Measurements from ENCODE around the gene TMEM123. TPM values are rescaled to one million over a fixed set of nuclear protein-coding genes. Genes with fewer than 3 reads are reported as not detected.

The TMEM123 gene
- total and polyA plus RNA-seq, 2 of the 8 experiments (the other 6 are each of a cell fraction or from before 2014, with no cell fraction given): 75.5 to 80.1 TPM

DNA sequence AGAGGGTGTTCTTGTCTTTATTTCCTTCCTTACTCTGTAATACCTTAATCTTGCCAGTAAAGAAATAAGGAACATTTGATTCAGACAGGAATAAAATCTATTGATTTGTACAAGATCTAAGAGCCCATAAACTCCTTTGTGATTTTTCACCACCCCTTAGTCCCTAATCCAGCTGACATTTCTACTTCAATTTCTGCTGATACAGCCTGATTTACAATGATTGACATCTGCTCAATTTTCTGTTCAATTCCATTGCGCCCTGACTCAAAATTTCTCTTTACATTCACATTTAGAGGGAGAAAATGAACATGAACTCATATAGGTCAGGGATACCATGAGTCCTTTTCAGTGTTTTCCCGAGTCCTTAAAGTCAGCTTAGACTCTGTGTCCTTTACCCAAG is 27.2 kb upstream of the TMEM123 start:
- CTCF ChIA-PET (ENCODE audit: partially characterized antibody): interaction anchor here (0.6 to 1.6 kb wide), 4 partner anchors 137 to 630 kb away, joined by 3 to 5 read pairs (median 4); partner anchors contain the start of gene DYNC2H1
- Histone ChIP-seq H3K9ac (replicated peaks in 1 of 4; ENCODE audit: extremely low read depth in 1 of 4, low read depth in 3 of 4, low read length in 3 of 4) (no peak overlapping the region), H3K14ac (ENCODE audit: insufficient read length) (no peak overlapping the region), H3K23me2 (ENCODE audit: low read depth, low read length) (no peaks in the 10 kb centered on the region), H2BK20ac (ENCODE audit: low read length) (no peak overlapping the region), H3K4ac (replicated peaks; ENCODE audit: insufficient read length, low read depth, low read length) (no peak overlapping the region), H3K79me1 (ENCODE audit: low read depth, low read length) (no peaks in the 10 kb centered on the region), H2AK5ac (ENCODE audit: low read depth, low read length) (no peak overlapping the region), H2BK120ac (replicated peaks; ENCODE audit: low read depth, low read length) (no peak overlapping the region), H4K91ac (replicated peaks; ENCODE audit: insufficient read length, low read length) (no peak overlapping the region), H3K4me2 (ENCODE audit: insufficient read depth in 1 of 2, low read depth in 2 of 2, low read length in 2 of 2) (no peak overlapping the region), H2BK5ac (ENCODE audit: low read depth, low read length) (no peak overlapping the region), H3K56ac (replicated peaks; ENCODE audit: insufficient read length, low read depth, low read length) (no peak overlapping the region), H3K36me3 (ENCODE audit: control insufficient read depth in 2 of 4, insufficient read depth in 4 of 4, low read length in 3 of 4) (no peaks in the 10 kb centered on the region), H4K5ac (ENCODE audit: insufficient read length, low read depth, low read length) (no peak overlapping the region), H3K27ac (ENCODE audit: low read depth, low read length) (no peak overlapping the region), H4K20me1 (replicated peaks in 1 of 2; ENCODE audit: control insufficient read depth in 1 of 2, insufficient read depth in 2 of 2, low read length in 2 of 2) (no peaks in the 10 kb centered on the region), H2AFZ (ENCODE audit: low read length) (no peak overlapping the region; the same call in 1 of the 2 replicates), H3K4me3 (ENCODE audit: extremely low read depth in 1 of 4, insufficient read depth in 2 of 4, low read depth in 3 of 4, low read length in 4 of 4) (no peak overlapping the region), H3K4me1 (replicated peaks in 1 of 4; ENCODE audit: control insufficient read depth in 3 of 4, insufficient read depth in 4 of 4, low read length in 3 of 4) (peaks cover 0 to 5% (median 0%) of the 10 kb centered on the region in 4 experiments; a peak in 1 of 7 replicates), H2BK12ac (ENCODE audit: low read depth, low read length) (no peak overlapping the region), H4K8ac (ENCODE audit: extremely low read depth, insufficient read depth, low read length) (no peak overlapping the region), H2BK15ac (ENCODE audit: low read length) (no peak overlapping the region), H3K27me3 (replicated peaks in 1 of 4; ENCODE audit: control insufficient read depth in 3 of 4, extremely low read depth in 1 of 4, insufficient read depth in 3 of 4, low read length in 3 of 4) (no peaks in the 10 kb centered on the region), H3K79me2 (ENCODE audit: control insufficient read depth in 1 of 2, insufficient read depth in 2 of 2, low read length in 2 of 2) (no peaks in the 10 kb centered on the region), H3K23ac (ENCODE audit: insufficient read length) (no peak overlapping the region), H3K9me3 (ENCODE audit: insufficient read depth in 2 of 2, low read depth in 1 of 2, low read length in 1 of 2) (no peaks in the 10 kb centered on the region), H3K18ac (ENCODE audit: extremely low read depth, low read length) (no peak overlapping the region)
- 84% methylated on average over 2 of the region's 2 CpGs; no CpG with 5 or more reads in 1 of the 2 experiments for WGBS, 2 experiments (ENCODE audit: extremely low coverage in 1 of 2, insufficient coverage in 1 of 2, insufficient read length in 1 of 2, insufficient replicate concordance in 2 of 2, low coverage in 1 of 2, low lambda C conversion rate in 2 of 2, missing lambda C conversion rate in 1 of 2)
- POLR2A ChIA-PET (ENCODE audit: partially characterized antibody): interaction anchor here (0.6 kb wide), 1 partner anchor 192 kb away, joined by 4 read pairs; no protein-coding TSS in a partner anchor
- DNase-seq (ENCODE audit: low read depth in 1 of 2, low spot score in 2 of 2): no peak
- FAIRE-seq: no peak
- no peak for TF ChIP-seq FOSL1 (IDR thresholded peaks at IDR 0.05; ENCODE audit: insufficient read depth, low read depth, low read length)
- TF ChIP-seq EGR1 (IDR thresholded peaks at IDR 0.05; ENCODE audit: borderline replicate concordance, low read depth, low read length): no peak
- TF ChIP-seq SRF (IDR thresholded peaks at IDR 0.05; ENCODE audit: low read depth, low read length): no peak
- no peak for TF ChIP-seq POLR2A (IDR thresholded peaks at IDR 0.05; ENCODE audit: control extremely low read depth in 1 of 2, low read depth in 2 of 2, low read length in 2 of 2)
- no peak for TF ChIP-seq TAF7 (optimal IDR thresholded peaks at IDR 0.05; ENCODE audit: borderline replicate concordance, low read depth, low read length)
- TF ChIP-seq SUZ12 (IDR thresholded peaks at IDR 0.05; ENCODE audit: low read length): no peak
- no peak for TF ChIP-seq BRCA1 (IDR thresholded peaks at IDR 0.05; ENCODE audit: low read depth, low read length)
- TF ChIP-seq RBBP5 (IDR thresholded peaks at IDR 0.05; ENCODE audit: borderline replicate concordance, low read depth, low read length): no peak
- TF ChIP-seq CTBP2 (IDR thresholded peaks at IDR 0.05; ENCODE audit: borderline replicate concordance, insufficient read depth, insufficient read length, low read length): no peak
- TF ChIP-seq SP2 (IDR thresholded peaks at IDR 0.05; ENCODE audit: low read length): no peak
- no peak for TF ChIP-seq EZH2 (IDR thresholded peaks at IDR 0.05; ENCODE audit: low read depth, low read length, severe bottlenecking)
- TF ChIP-seq TCF12 (IDR thresholded peaks at IDR 0.05; ENCODE audit: low read depth, low read length): no peak
- no peak for TF ChIP-seq CBX8 (IDR thresholded peaks at IDR 0.05; ENCODE audit: borderline replicate concordance, low read depth, low read length)
- no peak for TF ChIP-seq POLR2AphosphoS5 (IDR thresholded peaks at IDR 0.05; ENCODE audit: low read depth, low read length)
- TF ChIP-seq KDM5A (IDR thresholded peaks at IDR 0.05; ENCODE audit: low read length): no peak
- no peak for TF ChIP-seq MAFK (IDR thresholded peaks at IDR 0.05; ENCODE audit: low read depth, low read length)
